GM23338 (cell line): ENCODE data around the gene IGF2BP1. TPM values are rescaled to one million over a fixed set of nuclear protein-coding genes. Genes with fewer than 3 reads are reported as not detected.
A peak's percentile ranks its signal among the peaks of the same experiment; 100 is the strongest.

Source experiments
- ATAC-seq: fragments of 200-7000 bp; cut with Tn5 transposase; 3 replicates; pipeline ENCODE4 v1.9.1; 2020
- DNase-seq: peaks from one replicate; pipeline ENCODE4 v3.0.0-alpha.2; 2015; ENCODE audit warnings: low spot score
- H2AFZ ChIP-seq: fragments of 200-600 bp; sonication (generic); 2 replicates; pipeline ENCODE4 v1.8.0; 2016; ENCODE audit warnings: antibody characterized with exemption, mild to moderate bottlenecking, moderate library complexity
- H3F3A ChIP-seq: fragments of 200-600 bp; sonication (generic); replicated peaks from 2 replicates; pipeline ENCODE4 v1.8.0; 2017; ENCODE audit warnings: antibody characterized with exemption, mixed run types, low read depth
- H3K27ac ChIP-seq: fragments of 200-600 bp; sonication (generic); 2 replicates; pipeline ENCODE4 v1.6.1; 2016; ENCODE audit warnings: low read depth
- H3K27me3 ChIP-seq: fragments of 200-600 bp; sonication (generic); 2 replicates; pipeline ENCODE4 v1.8.0; 2016; ENCODE audit warnings: mild to moderate bottlenecking, mixed run types, moderate library complexity; ENCODE audit not compliant: insufficient read depth
- H3K36me3 ChIP-seq: fragments of 200-600 bp; sonication (generic); 2 replicates; pipeline ENCODE4 v1.8.0; 2016; ENCODE audit warnings: mild to moderate bottlenecking; ENCODE audit not compliant: insufficient read depth
- H3K4me1 ChIP-seq: fragments of 200-600 bp; sonication (generic); 2 replicates; pipeline ENCODE4 v1.8.0; 2016; ENCODE audit warnings: mild to moderate bottlenecking, moderate library complexity; ENCODE audit not compliant: insufficient read depth
- H3K4me2 ChIP-seq: fragments of 200-600 bp; sonication (generic); 2 replicates; pipeline ENCODE4 v1.7.1; 2017; ENCODE audit warnings: mixed run types
- H3K4me3 ChIP-seq: fragments of 200-600 bp; sonication (generic); 2 replicates; pipeline ENCODE4 v1.6.1; 2016; ENCODE audit warnings: mixed run types
- H3K79me2 ChIP-seq: fragments of 200-600 bp; sonication (generic); replicated peaks from 2 replicates; pipeline ENCODE4 v1.8.0; 2017; ENCODE audit warnings: mild to moderate bottlenecking; ENCODE audit not compliant: insufficient read depth
- H3K9me2 ChIP-seq: fragments of 200-600 bp; sonication (generic); 2 replicates; pipeline ENCODE4 v1.8.0; 2017; ENCODE audit not compliant: insufficient read depth
- H4K20me1 ChIP-seq: fragments of 200-600 bp; sonication (generic); replicated peaks from 2 replicates; pipeline ENCODE4 v1.8.0; 2017; ENCODE audit warnings: mild to moderate bottlenecking; ENCODE audit not compliant: insufficient read depth
- H3K27ac Mint-ChIP-seq: 2 replicates; pipeline ENCODE4 v1.8.0; 2020; ENCODE audit warnings: inconsistent platforms, mild to moderate bottlenecking, moderate library complexity, mixed read lengths
- H3K27me3 Mint-ChIP-seq: 3 replicates; pipeline ENCODE4 v1.8.0; 2022; ENCODE audit warnings: low read depth, mild to moderate bottlenecking, moderate library complexity, mixed read lengths, inconsistent platforms; ENCODE audit not compliant: insufficient read depth, poor library complexity
- H3K36me3 Mint-ChIP-seq: 3 replicates; pipeline ENCODE4 v1.8.0; 2021; ENCODE audit warnings: low read depth, mild to moderate bottlenecking, inconsistent platforms, moderate library complexity, mixed read lengths
- H3K4me1 Mint-ChIP-seq: 3 replicates; pipeline ENCODE4 v1.8.0; 2020; ENCODE audit warnings: mild to moderate bottlenecking, inconsistent platforms, mixed read lengths
- H3K4me3 Mint-ChIP-seq: 3 replicates; pipeline ENCODE4 v1.8.0; 2021; ENCODE audit warnings: moderate library complexity, mild to moderate bottlenecking, inconsistent platforms, mixed read lengths
- H3K9me3 Mint-ChIP-seq: 3 replicates; pipeline ENCODE4 v1.8.0; 2020; ENCODE audit warnings: moderate library complexity, mild to moderate bottlenecking, inconsistent platforms, mixed read lengths
- CTCF ChIP-seq, 2 experiments: fragments of 200-600 bp in 1 of 2; sonication (generic) in 1 of 2; conservative IDR thresholded peaks; 2 replicates each; pipeline versions ENCODE4 v1.5.1 to v1.6.1; 2016 to 2017; ENCODE audit warnings: antibody characterized with exemption in 2 of 2, low read depth in 2 of 2, mild to moderate bottlenecking in 2 of 2, moderate library complexity in 1 of 2
- ETS1 ChIP-seq: IDR thresholded peaks from 2 replicates; pipeline ENCODE4 v1.6.1; 2016; ENCODE audit warnings: antibody characterized with exemption
- EZH2 ChIP-seq: fragments of 200-600 bp; sonication (generic); IDR thresholded peaks from one replicate; pipeline ENCODE4 v1.8.0; 2017; ENCODE audit warnings: antibody characterized with exemption, mild to moderate bottlenecking, low read depth; ENCODE audit not compliant: unreplicated experiment
- EZH2phosphoT487 ChIP-seq: fragments of 200-600 bp; sonication (generic); IDR thresholded peaks from one replicate; pipeline ENCODE4 v1.8.1; 2018; ENCODE audit warnings: antibody characterized with exemption; ENCODE audit not compliant: unreplicated experiment
- JUNB ChIP-seq: IDR thresholded peaks from one replicate; pipeline ENCODE4 v1.6.1; 2016; ENCODE audit warnings: antibody characterized with exemption; ENCODE audit not compliant: unreplicated experiment
- NANOG ChIP-seq: IDR thresholded peaks from 2 replicates; pipeline ENCODE4 v1.6.1; 2016; ENCODE audit warnings: antibody characterized with exemption, borderline replicate concordance
- REST ChIP-seq: IDR thresholded peaks from one replicate; pipeline ENCODE4 v1.6.1; 2018; ENCODE audit warnings: antibody characterized with exemption; ENCODE audit not compliant: unreplicated experiment
- STAT1 ChIP-seq: IDR thresholded peaks from one replicate; pipeline ENCODE4 v1.6.1; 2016; ENCODE audit warnings: antibody characterized with exemption; ENCODE audit not compliant: unreplicated experiment
- ZNF114 ChIP-seq: fragments of 250-450 bp; sonication (Bioruptor Pico); IDR thresholded peaks from 2 replicates; pipeline ENCODE4 v1.5.0; 2020; ENCODE audit warnings: mild to moderate bottlenecking, moderate library complexity
- polyA plus RNA-seq: library from polyadenylated mRNA; unstranded; fragments of >200 nt; fragmentation: Nextera tagmentation; extraction: Ambion mirVana; gene quantifications from 2 replicates; pipeline ENCODE4 v1.2.1, GENCODE V29; 2016
- total RNA-seq: library from RNA; depleted of rRNA; stranded (reverse); fragments of >200 nt; shearing (Covaris generic); gene quantifications from 2 replicates; pipeline ENCODE4 v1.2.3, GENCODE V29; 2014
- TF ChIP-seq, protein P1 (sequence below): fragments of 250-450 bp; sonication (Bioruptor Pico); IDR thresholded peaks from 2 replicates; pipeline ENCODE4 v1.5.0; 2020; ENCODE audit warnings: mild to moderate bottlenecking, moderate library complexity

The IGF2BP1 gene
- total and polyA plus RNA-seq, 2 experiments from 2014 or later = 68.6 to 249 TPM

- ATAC-seq = peak; percentile 78
- Mint-ChIP-seq H3K36me3 (no peaks in the 10 kb centered on the region), H3K27me3 (peaks cover 7% of the 10 kb centered on the region), H3K4me1 (peaks cover 14% of the 10 kb centered on the region), H3K9me3 (no peaks in the 10 kb centered on the region; the same call in 2 of the 3 replicates), H3K27ac (no peak overlapping the region; the same call in 1 of the 2 replicates), H3K4me3 (no peak overlapping the region)
- no peaks in the 10 kb centered on the region for H3K27me3 ChIP-seq
- H3K79me2 ChIP-seq = no peaks in the 10 kb centered on the region
- H3K27ac ChIP-seq = no peak overlapping the region
- no peak for DNase-seq
- H3F3A ChIP-seq = no peaks in the 10 kb centered on the region
- H3K36me3 ChIP-seq = no peaks in the 10 kb centered on the region
- TF ChIP-seq STAT1 (no peak), ZNF114 (CRISPR knock-in tag) (no peak)
- no peaks in the 10 kb centered on the region for H3K9me2 ChIP-seq
- H3K4me2 ChIP-seq = no peak overlapping the region
- H4K20me1 ChIP-seq = no peaks in the 10 kb centered on the region
- H3K4me3 ChIP-seq = no peak overlapping the region
- no peak overlapping the region for H2AFZ ChIP-seq
- H3K4me1 ChIP-seq = peaks cover 5% of the 10 kb centered on the region
These were observed 89.5 kb downstream of the IGF2BP1 start for GRCh38 chr17:49086649-49087048.

DNA sequence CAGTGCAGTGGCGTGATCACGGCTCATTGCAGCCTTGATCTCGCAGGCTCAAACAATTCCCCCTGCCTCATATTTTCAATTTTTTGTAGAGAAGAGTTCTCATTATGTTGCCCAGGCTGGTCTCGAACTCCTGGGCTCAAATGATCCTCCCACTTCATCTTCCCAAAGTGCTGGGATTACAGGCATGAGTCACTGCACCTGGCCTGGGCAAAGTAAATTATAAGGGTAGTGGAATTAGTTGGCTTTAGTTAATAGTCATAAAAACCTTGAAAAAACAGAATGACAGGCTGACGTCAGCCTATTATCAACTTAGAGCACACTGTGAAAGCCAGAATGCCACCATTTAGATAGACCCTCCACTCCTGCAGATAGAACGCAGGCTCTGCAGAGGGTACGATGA, 91.9 kb downstream of the IGF2BP1 start:
- Mint-ChIP-seq H3K27ac (no peak overlapping the region), H3K4me1 (peaks cover 19% of the 10 kb centered on the region), H3K27me3 (peaks cover 7% of the 10 kb centered on the region), H3K4me3 (no peak overlapping the region), H3K9me3 (no peaks in the 10 kb centered on the region; the same call in 2 of the 3 replicates), H3K36me3 (no peaks in the 10 kb centered on the region)
- no peaks in the 10 kb centered on the region for H3K27me3 ChIP-seq
- no peak overlapping the region for H2AFZ ChIP-seq
- H3K4me2 ChIP-seq = no peak overlapping the region
- ATAC-seq = no peak
- H3K27ac ChIP-seq = no peak overlapping the region
- no peak overlapping the region for H3K4me3 ChIP-seq
- no peaks in the 10 kb centered on the region for H3F3A ChIP-seq
- no peaks in the 10 kb centered on the region for H3K36me3 ChIP-seq
- no peaks in the 10 kb centered on the region for H3K79me2 ChIP-seq
- no peaks in the 10 kb centered on the region for H4K20me1 ChIP-seq
- DNase-seq = no peak
- H3K9me2 ChIP-seq = no peaks in the 10 kb centered on the region
- peaks cover 5% of the 10 kb centered on the region for H3K4me1 ChIP-seq
- TF ChIP-seq EZH2 = no peak
- no peak for TF ChIP-seq REST
- TF ChIP-seq, protein P1, sequence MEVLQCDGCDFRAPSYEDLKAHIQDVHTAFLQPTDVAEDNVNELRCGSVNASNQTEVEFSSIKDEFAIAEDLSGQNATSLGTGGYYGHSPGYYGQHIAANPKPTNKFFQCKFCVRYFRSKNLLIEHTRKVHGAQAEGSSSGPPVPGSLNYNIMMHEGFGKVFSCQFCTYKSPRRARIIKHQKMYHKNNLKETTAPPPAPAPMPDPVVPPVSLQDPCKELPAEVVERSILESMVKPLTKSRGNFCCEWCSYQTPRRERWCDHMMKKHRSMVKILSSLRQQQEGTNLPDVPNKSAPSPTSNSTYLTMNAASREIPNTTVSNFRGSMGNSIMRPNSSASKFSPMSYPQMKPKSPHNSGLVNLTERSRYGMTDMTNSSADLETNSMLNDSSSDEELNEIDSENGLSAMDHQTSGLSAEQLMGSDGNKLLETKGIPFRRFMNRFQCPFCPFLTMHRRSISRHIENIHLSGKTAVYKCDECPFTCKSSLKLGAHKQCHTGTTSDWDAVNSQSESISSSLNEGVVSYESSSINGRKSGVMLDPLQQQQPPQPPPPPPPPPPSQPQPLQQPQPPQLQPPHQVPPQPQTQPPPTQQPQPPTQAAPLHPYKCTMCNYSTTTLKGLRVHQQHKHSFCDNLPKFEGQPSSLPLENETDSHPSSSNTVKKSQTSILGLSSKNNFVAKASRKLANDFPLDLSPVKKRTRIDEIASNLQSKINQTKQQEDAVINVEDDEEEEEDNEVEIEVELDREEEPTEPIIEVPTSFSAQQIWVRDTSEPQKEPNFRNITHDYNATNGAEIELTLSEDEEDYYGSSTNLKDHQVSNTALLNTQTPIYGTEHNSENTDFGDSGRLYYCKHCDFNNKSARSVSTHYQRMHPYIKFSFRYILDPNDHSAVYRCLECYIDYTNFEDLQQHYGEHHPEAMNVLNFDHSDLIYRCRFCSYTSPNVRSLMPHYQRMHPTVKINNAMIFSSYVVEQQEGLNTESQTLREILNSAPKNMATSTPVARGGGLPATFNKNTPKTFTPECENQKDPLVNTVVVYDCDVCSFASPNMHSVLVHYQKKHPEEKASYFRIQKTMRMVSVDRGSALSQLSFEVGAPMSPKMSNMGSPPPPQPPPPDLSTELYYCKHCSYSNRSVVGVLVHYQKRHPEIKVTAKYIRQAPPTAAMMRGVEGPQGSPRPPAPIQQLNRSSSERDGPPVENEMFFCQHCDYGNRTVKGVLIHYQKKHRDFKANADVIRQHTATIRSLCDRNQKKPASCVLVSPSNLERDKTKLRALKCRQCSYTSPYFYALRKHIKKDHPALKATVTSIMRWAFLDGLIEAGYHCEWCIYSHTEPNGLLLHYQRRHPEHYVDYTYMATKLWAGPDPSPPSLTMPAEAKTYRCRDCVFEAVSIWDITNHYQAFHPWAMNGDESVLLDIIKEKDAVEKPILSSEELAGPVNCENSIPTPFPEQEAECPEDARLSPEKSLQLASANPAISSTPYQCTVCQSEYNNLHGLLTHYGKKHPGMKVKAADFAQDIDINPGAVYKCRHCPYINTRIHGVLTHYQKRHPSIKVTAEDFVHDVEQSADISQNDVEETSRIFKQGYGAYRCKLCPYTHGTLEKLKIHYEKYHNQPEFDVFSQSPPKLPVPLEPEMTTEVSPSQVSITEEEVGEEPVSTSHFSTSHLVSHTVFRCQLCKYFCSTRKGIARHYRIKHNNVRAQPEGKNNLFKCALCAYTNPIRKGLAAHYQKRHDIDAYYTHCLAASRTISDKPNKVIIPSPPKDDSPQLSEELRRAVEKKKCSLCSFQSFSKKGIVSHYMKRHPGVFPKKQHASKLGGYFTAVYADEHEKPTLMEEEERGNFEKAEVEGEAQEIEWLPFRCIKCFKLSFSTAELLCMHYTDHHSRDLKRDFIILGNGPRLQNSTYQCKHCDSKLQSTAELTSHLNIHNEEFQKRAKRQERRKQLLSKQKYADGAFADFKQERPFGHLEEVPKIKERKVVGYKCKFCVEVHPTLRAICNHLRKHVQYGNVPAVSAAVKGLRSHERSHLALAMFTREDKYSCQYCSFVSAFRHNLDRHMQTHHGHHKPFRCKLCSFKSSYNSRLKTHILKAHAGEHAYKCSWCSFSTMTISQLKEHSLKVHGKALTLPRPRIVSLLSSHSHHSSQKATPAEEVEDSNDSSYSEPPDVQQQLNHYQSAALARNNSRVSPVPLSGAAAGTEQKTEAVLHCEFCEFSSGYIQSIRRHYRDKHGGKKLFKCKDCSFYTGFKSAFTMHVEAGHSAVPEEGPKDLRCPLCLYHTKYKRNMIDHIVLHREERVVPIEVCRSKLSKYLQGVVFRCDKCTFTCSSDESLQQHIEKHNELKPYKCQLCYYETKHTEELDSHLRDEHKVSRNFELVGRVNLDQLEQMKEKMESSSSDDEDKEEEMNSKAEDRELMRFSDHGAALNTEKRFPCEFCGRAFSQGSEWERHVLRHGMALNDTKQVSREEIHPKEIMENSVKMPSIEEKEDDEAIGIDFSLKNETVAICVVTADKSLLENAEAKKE (CRISPR knock-in tag) = no peak
- TF ChIP-seq EZH2phosphoT487 = no peak
- TF ChIP-seq NANOG = no peak
- TF ChIP-seq ETS1 = no peak
- no peak for TF ChIP-seq ZNF114 (CRISPR knock-in tag)
- TF ChIP-seq JUNB = no peak
- no peak for TF ChIP-seq CTCF (conservative IDR thresholded peaks at IDR 0.05; ENCODE audit: low read depth in 2 of 2)
